GM20431 (cell line): ENCODE results near the gene MMP25.

ENCODE experiments used
- in situ Hi-C: fragments of 300-500 bp; cut with MseI, MboI; formaldehyde crosslinking; loops from one replicate; pipeline ENCODE4 v1.15.0; 2020; ENCODE audit warnings: low sequenced_read_pairs; ENCODE audit not compliant: unreplicated experiment

Gene MMP25

GRCh38 chr16:3088450-3088849 is 42.1 kb downstream of the MMP25 start:
- in situ Hi-C loops = no loop called here

- in situ Hi-C loops = no loop called here
Observed at GRCh38 chr16:3088925-3089716, 42.8 kb downstream of the MMP25 start.

- in situ Hi-C loops = no loop called here
Observed at GRCh38 chr16:3089717-3090592, 43.6 kb downstream of the MMP25 start.

GRCh38 chr16:3091551-3091950 is 45.2 kb downstream of the MMP25 start:
- in situ Hi-C loops = no loop called here

GRCh38 chr16:3092501-3092941 is 46.2 kb downstream of the MMP25 start:
- in situ Hi-C loops = no loop called here

- in situ Hi-C loops = no loop called here
Observed at GRCh38 chr16:3094289-3095027, 48.1 kb downstream of the MMP25 start.

- in situ Hi-C loops = no loop called here
Observed at GRCh38 chr16:3095869-3096268, 49.5 kb downstream of the MMP25 start.

GRCh38 chr16:3096362-3096761 is 50.0 kb downstream of the MMP25 start:
- in situ Hi-C loops = no loop called here

GRCh38 chr16:3097266-3097665 is 50.9 kb downstream of the MMP25 start:
- in situ Hi-C loops = no loop called here

- in situ Hi-C loops = no loop called here
Observed at GRCh38 chr16:3098459-3099394, 52.4 kb downstream of the MMP25 start, which contains the start of gene ZSCAN10. ZSCAN10 (minus strand) TSS chr16:3099294; CDS start chr16:3092937, 6,357 bp downstream.

GRCh38 chr16:3099395-3099731 is 53.0 kb downstream of the MMP25 start:
- in situ Hi-C loops = no loop called here

- in situ Hi-C loops = no loop called here
Observed at GRCh38 chr16:3099732-3100499, 53.6 kb downstream of the MMP25 start.

GRCh38 chr16:3101018-3101840 is 54.9 kb downstream of the MMP25 start:
- in situ Hi-C loops = no loop called here

- in situ Hi-C loops = no loop called here
Observed at GRCh38 chr16:3101841-3102470, 55.6 kb downstream of the MMP25 start.

- in situ Hi-C loops = no loop called here
Observed at GRCh38 chr16:3106205-3106928, 60.0 kb downstream of the MMP25 start.
